GM12875 (cell line): ENCODE data around the gene UROC1.

ENCODE experiments used
- H3K4me3 ChIP-seq: one replicate; pipeline ENCODE4 v1.5.1; 2011; ENCODE audit warnings: low read depth, low read length, control low read depth
- TF ChIP-seq, protein P1 (sequence below): IDR thresholded peaks from 2 replicates; pipeline ENCODE4 v1.5.1; 2011; ENCODE audit warnings: low read depth, mild to moderate bottlenecking, control low read depth, inconsistent platforms, low read length, moderate library complexity, borderline replicate concordance; ENCODE audit not compliant: insufficient read depth

The UROC1 gene

DNA sequence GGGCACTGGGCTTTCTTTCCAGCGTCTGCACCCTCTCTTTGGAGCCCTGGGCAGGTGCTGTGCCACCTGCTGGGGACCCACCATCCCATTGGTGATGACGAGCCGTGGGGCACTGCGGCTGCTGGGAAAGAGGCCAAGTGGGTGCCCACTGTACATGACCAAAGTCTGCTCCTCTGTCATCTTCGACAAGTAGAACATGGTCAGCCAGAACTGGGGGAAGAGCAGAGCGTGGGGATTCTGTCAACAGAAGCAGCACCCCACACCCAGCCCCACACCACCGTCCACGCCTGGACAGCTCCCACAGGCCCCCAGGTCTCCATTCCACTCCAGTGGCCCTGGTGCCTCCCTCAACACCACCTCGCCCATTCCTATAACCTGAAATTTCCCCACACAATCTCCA lies 9.7 kb downstream of the UROC1 start:
- H3K4me3 ChIP-seq, result no peak overlapping the region
- TF ChIP-seq, protein P1, sequence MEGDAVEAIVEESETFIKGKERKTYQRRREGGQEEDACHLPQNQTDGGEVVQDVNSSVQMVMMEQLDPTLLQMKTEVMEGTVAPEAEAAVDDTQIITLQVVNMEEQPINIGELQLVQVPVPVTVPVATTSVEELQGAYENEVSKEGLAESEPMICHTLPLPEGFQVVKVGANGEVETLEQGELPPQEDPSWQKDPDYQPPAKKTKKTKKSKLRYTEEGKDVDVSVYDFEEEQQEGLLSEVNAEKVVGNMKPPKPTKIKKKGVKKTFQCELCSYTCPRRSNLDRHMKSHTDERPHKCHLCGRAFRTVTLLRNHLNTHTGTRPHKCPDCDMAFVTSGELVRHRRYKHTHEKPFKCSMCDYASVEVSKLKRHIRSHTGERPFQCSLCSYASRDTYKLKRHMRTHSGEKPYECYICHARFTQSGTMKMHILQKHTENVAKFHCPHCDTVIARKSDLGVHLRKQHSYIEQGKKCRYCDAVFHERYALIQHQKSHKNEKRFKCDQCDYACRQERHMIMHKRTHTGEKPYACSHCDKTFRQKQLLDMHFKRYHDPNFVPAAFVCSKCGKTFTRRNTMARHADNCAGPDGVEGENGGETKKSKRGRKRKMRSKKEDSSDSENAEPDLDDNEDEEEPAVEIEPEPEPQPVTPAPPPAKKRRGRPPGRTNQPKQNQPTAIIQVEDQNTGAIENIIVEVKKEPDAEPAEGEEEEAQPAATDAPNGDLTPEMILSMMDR, result no peak

DNA sequence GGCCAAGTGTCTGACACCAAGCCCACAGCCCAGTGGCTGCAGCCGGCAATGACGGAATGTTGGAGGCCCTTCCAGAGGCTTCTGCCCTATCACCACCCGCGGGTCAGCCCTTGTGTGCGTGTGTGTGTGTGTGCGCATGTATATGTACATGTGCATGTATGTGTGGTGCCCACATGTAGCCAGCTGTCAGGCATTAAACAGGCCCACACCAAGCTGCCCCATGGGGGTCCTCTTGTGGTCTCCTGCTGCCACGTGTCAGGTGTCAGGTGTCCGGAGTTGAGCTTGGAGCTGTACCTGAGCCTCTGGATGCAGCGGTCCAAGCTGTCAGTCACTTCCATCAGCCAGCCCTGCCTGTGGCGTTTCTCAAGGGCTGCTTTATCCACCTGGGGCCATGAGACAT lies 13.9 kb downstream of the UROC1 start:
- TF ChIP-seq, protein P1, result no peak

DNA sequence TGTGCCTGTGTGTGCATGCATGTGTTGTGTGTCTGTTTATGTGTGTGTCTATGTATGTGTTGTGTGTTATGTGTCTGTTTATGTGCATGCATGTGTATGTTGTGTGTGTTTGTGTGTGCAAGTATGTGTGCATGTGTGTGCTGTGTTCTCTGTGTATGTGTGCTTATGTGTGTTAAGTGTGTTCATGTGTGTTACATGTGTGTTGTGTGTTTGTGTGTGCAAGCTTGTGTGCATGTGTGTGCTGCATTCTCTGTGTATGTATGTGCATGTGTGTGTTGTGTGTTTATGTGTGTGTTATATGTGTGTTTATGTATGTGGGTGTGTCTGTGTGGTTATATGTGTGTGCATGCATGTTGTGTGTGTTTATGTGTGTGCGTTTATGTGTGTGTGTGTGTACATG lies 14.9 kb downstream of the UROC1 start:
- no peak overlapping the region for H3K4me3 ChIP-seq
- TF ChIP-seq, protein P1, result no peak

More for the DNA sequence above, 13.9 kb downstream of the UROC1 start:
- H3K4me3 ChIP-seq, result no peak overlapping the region

DNA sequence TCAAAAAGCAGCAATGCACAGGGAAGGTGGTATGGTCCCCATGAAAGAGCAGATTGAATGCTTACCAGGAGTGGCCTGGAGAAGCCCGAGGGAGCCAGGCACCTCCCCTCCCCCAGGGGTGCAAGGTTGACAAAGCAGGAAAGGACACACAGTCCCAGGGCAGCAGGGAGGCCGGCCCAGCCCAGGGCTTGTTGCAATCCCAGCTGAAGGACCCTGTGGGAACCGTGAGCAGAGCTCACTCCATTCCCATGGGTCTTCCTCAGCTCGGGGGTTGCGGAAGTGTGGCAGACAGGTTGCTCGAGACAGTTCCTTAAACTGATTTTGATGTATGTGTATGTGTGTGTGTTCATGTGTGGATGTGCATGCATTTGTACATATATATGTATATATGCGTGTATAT lies 15.8 kb downstream of the UROC1 start:
- TF ChIP-seq, protein P1, result no peak
- H3K4me3 ChIP-seq, result no peak overlapping the region

DNA sequence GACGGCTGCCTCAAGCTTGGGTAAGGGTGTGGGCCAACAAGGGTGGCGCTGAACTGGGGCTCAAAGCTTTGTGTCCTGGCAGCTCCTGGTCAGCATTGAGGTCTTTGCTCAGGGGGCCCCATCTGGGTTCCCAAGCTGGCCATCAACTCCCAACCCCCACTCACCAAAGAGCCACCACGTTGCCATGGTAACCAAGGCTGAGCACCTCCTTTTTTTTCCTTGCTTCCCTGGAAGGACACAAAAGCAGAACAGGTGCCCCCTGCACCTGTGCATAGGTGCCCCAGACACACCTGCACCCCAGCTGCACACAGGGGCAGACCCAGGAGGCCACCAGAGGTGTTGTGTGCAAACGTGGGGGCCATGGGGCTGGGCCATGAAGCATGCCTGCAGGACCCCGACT lies 16.5 kb downstream of the UROC1 start:
- H3K4me3 ChIP-seq, result no peak overlapping the region
- TF ChIP-seq, protein P1, result no peak

DNA sequence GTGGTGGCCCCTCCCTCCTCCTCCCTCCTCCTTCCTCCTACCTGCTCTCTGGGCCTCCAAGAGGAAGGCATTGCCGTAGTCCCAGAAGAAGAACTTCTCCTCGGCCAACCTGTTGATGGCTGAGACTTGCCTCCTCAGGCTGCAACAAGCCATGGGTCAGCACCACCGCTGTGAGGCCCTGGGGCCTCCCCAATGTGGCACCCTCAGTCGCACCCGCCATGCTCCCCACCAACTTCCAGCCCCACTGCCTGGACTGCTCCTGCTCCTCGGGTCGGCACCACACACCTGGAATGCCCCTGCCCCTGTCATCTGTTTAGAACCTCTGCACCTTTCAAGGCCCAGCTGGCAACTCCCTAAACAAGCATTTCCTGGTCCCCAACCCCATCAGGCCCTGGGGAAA lies 17.6 kb downstream of the UROC1 start:
- TF ChIP-seq, protein P1, result no peak
- H3K4me3 ChIP-seq, result no peak overlapping the region

DNA sequence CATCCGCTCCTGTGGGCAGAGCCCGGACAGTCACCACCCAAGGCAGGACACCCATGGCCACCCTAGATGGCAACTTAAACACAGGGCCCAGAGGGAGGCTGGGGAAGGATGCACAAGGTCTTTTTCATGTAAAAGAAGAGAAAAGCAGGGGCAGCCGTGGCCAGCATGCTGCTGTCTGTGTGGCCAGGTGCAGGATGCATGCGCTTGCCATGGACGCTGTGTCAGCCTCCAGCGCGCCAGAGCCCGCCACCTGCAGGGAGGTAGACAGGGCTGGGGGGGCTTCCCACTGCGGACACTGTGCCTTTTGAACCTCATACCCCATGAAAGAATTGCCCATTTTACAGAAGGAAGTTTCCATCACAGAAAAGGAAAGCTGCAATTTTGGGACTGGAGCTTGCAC lies 18.2 kb downstream of the UROC1 start:
- H3K4me3 ChIP-seq, result no peak overlapping the region
- TF ChIP-seq, protein P1, result no peak
